ENCODE measurements around the gene ENTREP1.
"Not testable (repeated sequence)": the region's sequence is repeated elsewhere in the genome, so short reads cannot be mapped to it uniquely, and the experiment has no call there.

- TF ChIP-seq POLR2AphosphoS5 (IDR thresholded peaks at IDR 0.05); POLR2A (IDR thresholded peaks at IDR 0.05); EP300 (IDR thresholded peaks at IDR 0.05; ENCODE audit: low read depth): not testable (repeated sequence)
- TF ChIP-seq, protein P1, sequence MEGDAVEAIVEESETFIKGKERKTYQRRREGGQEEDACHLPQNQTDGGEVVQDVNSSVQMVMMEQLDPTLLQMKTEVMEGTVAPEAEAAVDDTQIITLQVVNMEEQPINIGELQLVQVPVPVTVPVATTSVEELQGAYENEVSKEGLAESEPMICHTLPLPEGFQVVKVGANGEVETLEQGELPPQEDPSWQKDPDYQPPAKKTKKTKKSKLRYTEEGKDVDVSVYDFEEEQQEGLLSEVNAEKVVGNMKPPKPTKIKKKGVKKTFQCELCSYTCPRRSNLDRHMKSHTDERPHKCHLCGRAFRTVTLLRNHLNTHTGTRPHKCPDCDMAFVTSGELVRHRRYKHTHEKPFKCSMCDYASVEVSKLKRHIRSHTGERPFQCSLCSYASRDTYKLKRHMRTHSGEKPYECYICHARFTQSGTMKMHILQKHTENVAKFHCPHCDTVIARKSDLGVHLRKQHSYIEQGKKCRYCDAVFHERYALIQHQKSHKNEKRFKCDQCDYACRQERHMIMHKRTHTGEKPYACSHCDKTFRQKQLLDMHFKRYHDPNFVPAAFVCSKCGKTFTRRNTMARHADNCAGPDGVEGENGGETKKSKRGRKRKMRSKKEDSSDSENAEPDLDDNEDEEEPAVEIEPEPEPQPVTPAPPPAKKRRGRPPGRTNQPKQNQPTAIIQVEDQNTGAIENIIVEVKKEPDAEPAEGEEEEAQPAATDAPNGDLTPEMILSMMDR (IDR thresholded peaks at IDR 0.05), result not testable (repeated sequence)
Observed at GRCh38 chr9:69440254-69440955, 115.4 kb downstream of the ENTREP1 start.
